ENCODE results near the gene CELF2.

The CELF2 gene

DNA sequence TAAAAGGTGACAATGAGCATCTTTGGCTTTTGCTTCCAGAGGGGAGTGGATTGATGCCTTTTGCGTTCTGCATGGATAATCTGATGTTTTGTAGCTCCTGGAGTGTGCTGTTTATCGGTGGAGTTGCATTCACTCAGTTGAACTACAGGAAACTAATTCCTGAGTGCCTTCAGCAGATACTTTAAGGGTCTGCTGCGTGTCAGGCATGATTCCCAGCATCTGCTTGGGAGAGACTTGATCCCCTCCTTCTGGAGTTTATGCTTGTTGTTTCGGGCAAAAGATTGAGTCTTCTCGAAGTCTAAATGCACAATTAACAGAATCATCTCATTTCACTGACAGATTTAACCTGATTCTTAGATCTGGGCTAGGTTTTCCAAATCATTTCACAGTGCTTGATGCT, 46.2 kb downstream of the CELF2 start:
- no peak for TF ChIP-seq ZFX (IDR thresholded peaks at IDR 0.05)

DNA sequence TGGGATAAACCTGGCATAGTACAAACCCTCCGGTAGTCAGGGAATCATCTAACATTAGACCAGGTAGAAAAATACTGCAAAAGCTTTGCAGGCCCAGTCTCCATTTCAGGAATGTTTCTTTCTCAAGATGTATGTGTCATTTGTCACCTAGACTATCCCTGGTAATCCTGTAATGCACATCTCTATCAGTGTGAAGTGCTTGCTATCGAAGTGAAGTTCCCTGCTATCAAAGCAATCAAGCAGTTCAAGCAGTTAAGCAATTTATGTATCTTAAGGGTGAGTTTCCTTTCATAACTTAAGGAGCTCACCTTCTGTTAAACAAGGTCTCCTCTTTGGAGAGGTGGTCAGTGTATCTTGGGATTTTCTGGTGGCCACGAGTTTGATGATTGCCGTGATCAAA, 47.2 kb downstream of the CELF2 start:
- H3K27ac ChIP-seq: no peak overlapping the region
- TF ChIP-seq, protein P1, sequence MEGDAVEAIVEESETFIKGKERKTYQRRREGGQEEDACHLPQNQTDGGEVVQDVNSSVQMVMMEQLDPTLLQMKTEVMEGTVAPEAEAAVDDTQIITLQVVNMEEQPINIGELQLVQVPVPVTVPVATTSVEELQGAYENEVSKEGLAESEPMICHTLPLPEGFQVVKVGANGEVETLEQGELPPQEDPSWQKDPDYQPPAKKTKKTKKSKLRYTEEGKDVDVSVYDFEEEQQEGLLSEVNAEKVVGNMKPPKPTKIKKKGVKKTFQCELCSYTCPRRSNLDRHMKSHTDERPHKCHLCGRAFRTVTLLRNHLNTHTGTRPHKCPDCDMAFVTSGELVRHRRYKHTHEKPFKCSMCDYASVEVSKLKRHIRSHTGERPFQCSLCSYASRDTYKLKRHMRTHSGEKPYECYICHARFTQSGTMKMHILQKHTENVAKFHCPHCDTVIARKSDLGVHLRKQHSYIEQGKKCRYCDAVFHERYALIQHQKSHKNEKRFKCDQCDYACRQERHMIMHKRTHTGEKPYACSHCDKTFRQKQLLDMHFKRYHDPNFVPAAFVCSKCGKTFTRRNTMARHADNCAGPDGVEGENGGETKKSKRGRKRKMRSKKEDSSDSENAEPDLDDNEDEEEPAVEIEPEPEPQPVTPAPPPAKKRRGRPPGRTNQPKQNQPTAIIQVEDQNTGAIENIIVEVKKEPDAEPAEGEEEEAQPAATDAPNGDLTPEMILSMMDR (conservative IDR thresholded peaks at IDR 0.05): no peak
- TF ChIP-seq ZFX (IDR thresholded peaks at IDR 0.05): no peak

More for the DNA sequence above, 46.2 kb downstream of the CELF2 start:
- no peak overlapping the region for H3K27ac ChIP-seq

DNA sequence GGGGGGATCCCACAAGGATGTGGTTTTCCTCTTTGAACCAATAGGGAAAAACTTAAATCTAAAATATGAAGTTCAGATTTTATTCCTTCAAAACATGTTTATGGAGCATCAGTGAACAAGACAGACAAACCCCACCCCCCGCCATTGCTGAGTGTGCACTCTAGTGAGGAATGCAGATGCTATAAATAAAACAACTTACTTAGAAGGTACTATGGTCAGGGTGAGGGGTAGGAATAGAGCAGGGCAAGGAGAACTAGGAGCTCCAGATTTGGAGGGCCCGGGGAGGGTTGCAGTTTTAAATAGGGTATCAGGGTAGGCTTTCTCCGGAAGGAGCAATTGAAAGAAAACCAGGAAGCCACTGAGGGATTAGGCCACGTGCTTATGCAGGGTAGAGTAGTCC, 47.9 kb downstream of the CELF2 start:
- H3K27ac ChIP-seq: no peak overlapping the region
- no peak for TF ChIP-seq ZFX (IDR thresholded peaks at IDR 0.05)
- TF ChIP-seq, protein P1 (conservative IDR thresholded peaks at IDR 0.05): no peak

DNA sequence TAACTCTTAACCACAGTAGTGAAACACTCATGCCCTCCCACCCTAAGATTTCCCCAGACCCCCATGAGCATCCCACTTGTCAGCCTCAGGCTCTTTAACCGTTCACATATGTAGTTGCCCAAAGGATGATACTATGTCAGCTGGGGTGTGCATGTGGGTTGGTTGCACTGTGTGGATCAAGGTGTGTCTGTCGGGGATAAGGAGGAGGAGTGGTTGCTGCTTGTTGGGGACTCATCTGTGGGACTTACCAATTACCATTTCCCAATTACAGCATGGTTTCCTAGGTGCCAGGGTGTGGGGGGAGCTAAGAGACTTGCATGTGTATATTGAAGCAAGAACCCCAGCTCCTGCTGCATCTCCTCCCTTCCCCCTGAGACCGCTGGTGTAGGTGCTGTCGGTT, 48.8 kb downstream of the CELF2 start:
- no peak overlapping the region for H3K27ac ChIP-seq
- no peak for TF ChIP-seq ZFX (IDR thresholded peaks at IDR 0.05)
- TF ChIP-seq, protein P1 (conservative IDR thresholded peaks at IDR 0.05): no peak

DNA sequence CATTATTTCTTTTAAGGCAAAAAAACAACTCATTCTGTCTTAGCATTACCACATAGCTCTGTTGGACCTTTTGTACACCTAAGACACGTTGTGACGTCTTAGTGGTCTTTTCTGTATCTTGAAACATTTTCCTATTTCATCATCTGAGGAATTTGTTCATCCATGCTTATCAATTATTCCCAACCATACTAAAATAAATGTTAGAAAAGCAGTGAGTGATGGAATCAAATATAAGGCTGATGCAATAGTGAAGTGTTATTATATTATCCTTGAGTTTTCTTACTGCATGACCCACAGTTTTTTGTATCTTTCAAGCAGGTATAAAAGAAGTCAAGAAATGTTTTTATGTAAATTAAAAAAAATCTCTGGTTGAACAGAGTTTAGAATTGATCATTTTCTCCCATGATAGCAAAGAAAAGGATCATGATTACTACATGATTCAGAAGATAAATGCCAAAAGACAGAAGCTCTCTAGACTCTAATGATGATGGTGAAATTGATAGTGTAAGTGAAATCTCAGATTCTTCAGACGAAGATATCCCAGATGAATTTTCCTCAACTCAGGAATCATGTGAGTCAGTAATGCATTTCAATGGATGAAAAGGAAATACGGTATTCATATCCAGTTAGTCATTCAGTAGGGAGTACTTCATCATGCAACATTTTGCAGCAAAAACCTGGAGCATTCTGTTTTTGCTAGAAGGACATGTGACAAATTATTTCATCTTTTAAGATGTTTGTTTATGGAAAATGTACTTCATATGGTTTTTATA, 51.4 kb downstream of the CELF2 start:
- no peak overlapping the region for H3K27ac ChIP-seq
- no peak for TF ChIP-seq ZFX (IDR thresholded peaks at IDR 0.05)
- TF ChIP-seq, protein P1 (conservative IDR thresholded peaks at IDR 0.05): no peak

DNA sequence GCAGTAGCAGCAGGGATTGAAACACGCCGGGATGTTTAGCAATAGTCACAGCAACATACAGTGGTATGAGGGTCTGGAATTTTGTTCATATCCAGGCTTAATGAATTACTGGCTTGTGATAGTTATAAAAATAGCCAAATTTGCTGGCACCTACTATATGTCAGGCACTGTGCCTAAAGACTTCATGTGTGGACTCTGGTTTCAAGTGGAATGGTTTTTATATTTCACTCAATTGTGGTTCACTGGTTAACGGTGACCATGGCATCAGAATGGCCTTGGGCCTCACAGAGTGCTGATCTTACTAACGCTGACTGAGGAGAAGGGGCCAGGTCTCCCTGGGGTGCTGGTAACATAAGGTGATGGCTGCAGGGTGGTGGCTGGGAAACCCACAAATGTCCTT, 55.7 kb downstream of the CELF2 start:
- H3K27ac ChIP-seq: no peak overlapping the region
- no peak for TF ChIP-seq ZFX (IDR thresholded peaks at IDR 0.05)
- TF ChIP-seq, protein P1 (conservative IDR thresholded peaks at IDR 0.05): no peak

DNA sequence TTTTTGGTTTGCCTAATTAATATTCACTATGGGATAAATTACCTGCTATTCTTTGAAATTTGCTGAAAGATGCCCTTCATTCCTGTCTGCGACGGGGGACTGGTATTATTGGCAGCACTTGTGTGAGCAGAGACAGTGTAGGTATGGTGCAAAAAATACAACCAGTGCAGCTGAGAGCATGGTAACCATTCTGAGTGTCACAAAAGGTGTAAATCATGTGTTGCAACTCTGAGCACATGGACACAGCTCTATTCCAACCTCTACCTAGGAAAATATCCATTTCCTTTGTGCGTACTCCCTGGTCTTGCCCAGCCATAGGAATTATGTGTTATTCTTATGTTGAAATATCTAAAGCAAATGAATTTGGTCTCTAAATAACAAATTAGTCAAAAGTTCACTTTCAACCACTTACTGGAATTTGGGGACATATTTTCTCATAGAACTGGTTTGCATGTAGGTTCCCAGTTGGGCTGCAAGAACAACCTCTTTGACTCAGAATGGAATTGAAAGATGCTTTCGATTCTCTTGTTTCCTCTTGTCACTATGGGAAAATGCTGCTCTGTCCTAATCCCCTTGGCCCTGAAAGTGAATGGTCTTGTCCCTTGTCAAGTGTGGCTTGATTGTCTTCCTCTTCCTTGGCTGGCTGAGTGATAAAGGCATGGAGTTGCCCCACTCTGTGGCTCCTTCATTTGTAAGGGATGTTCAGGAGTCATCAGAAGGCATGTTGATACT, 57.0 kb downstream of the CELF2 start:
- TF ChIP-seq, protein P1 (conservative IDR thresholded peaks at IDR 0.05): no peak
- TF ChIP-seq ZFX (IDR thresholded peaks at IDR 0.05): no peak
- no peak overlapping the region for H3K27ac ChIP-seq
